Astrocyte (in vitro differentiated cells and primary cell): ENCODE measurements around the gene HMGXB3.

Experiments
- CTCF ChIP-seq: IDR thresholded peaks from 2 replicates; pipeline ENCODE4 v1.5.1; 2011; ENCODE audit warnings: low read depth, mild to moderate bottlenecking, inconsistent platforms, low read length, moderate library complexity; ENCODE audit not compliant: insufficient read depth
- EZH2 ChIP-seq: IDR thresholded peaks from 2 replicates; pipeline ENCODE4 v1.6.1; 2012; ENCODE audit warnings: mild to moderate bottlenecking, low read length, inconsistent platforms; ENCODE audit not compliant: insufficient read depth

GRCh38 chr5:149962601-149963300 lies 37.8 kb upstream of the HMGXB3 start:
- no peak for TF ChIP-seq CTCF
- TF ChIP-seq EZH2 = no peak
